Suprapubic skin (tissue), 4 donors: ENCODE data around the gene MIR17HG. TPM values are rescaled to one million over a fixed set of nuclear protein-coding genes. Genes with fewer than 3 reads are reported as not detected.
"Not testable (repeated sequence)": the region's sequence is repeated elsewhere in the genome, so short reads cannot be mapped to it uniquely, and the experiment has no call there.

ENCODE experiments used
- DNase-seq, 2 donors: peaks; one replicate each; pipeline ENCODE4 v3.0.0-alpha.2; 2019; ENCODE audit warnings: low spot score in 2 of 2
- H3K27ac ChIP-seq: fragments of 200-600 bp; sonication (generic); one replicate; pipeline ENCODE4 v1.5.1; 2019
- H3K27me3 ChIP-seq: fragments of 200-600 bp; sonication (generic); one replicate; pipeline ENCODE4 v1.5.1; 2019
- H3K36me3 ChIP-seq: fragments of 200-600 bp; sonication (generic); one replicate; pipeline ENCODE4 v1.5.1; 2019
- H3K4me1 ChIP-seq: fragments of 200-600 bp; sonication (generic); one replicate; pipeline ENCODE4 v1.5.1; 2019
- H3K4me3 ChIP-seq: fragments of 200-600 bp; sonication (generic); one replicate; pipeline ENCODE4 v1.5.1; 2019; ENCODE audit warnings: mild to moderate bottlenecking
- H3K9me3 ChIP-seq: fragments of 200-600 bp; sonication (generic); one replicate; pipeline ENCODE4 v1.5.1; 2019
- EP300 ChIP-seq: sonication (generic); formaldehyde crosslinking; IDR thresholded peaks from one replicate; pipeline ENCODE4 v1.6.1; 2017; ENCODE audit warnings: antibody characterized with exemption
- POLR2A ChIP-seq, 2 donors: fragments of 450-650 bp; IDR thresholded peaks; one replicate each; pipeline ENCODE4 v1.6.1; 2017; ENCODE audit warnings: antibody characterized with exemption in 2 of 2, mild to moderate bottlenecking in 2 of 2, moderate library complexity in 2 of 2
- POLR2AphosphoS5 ChIP-seq, 3 donors: sonication (generic); formaldehyde crosslinking; IDR thresholded peaks; one replicate each; pipeline ENCODE4 v1.6.1; 2017; ENCODE audit warnings: antibody characterized with exemption in 3 of 3
- WGBS: methylation state at CpG from one replicate; pipeline ENCODE4 v1.1.5; 2018; 5-methylcytosine and 5-hydroxymethylcytosine counted together
- total RNA-seq, 4 donors: library from RNA; depleted of rRNA; stranded (reverse); fragments of >200 nt; gene quantifications; one replicate each; pipeline ENCODE4 v1.1.0, GENCODE V29; 2016
- TF ChIP-seq, protein P1 (sequence below), 2 donors: fragments of 200-600 bp in 1 of 2; fragments of 450-650 bp in 1 of 2; sonication (generic) in 1 of 2; IDR thresholded peaks; one replicate each; pipeline ENCODE4 v1.5.1; 2016 to 2019; ENCODE audit warnings: antibody characterized with exemption in 2 of 2, mild to moderate bottlenecking in 1 of 2, moderate library complexity in 1 of 2

MIR17HG gene
- total RNA-seq, 4 donors from 2014 or later = 4.0 to 12.8 (median 4.2) TPM

DNA sequence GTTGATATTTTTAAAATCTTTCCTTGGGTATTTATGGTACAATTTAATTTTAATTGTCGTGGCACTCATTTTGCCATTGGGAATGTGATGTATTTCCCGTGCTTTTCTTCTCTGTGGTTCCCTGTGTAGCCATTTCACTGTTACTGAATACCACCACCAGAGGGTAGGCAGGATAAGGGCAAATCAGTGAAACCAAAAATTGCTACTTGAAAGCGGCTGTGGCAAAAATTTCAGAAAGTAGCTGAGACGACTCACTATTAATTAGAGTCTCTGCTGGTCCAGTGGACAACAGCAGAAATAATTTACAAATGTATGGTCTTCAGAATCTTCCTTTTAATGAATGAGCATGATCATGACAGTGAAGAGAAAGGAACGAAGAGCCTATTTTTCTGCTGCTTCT lies 34.4 kb upstream of the MIR17HG start:
- 18% methylated on average over 5 of the region's 5 CpGs for WGBS
- no peak overlapping the region for H3K4me3 ChIP-seq

DNA sequence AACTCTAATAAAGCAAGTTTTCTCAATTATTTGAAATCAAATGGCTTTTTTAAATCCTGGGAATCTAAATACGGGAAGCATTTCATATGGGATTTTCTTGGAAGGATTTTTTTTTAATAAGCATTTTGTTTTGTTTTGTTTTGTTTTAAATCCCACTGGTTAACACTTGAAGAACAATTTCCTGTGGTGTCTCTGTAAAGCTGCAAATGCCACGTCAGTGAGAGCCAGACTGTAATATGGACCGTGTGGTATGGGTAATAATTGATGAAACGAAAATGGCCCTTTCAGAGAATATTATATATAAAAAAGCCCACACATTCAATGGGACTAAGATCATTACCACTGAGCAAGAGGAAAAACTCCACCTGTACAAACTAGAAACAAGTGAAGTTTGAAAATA lies 33.9 kb upstream of the MIR17HG start:
- Histone ChIP-seq H3K27ac (no peak overlapping the region), H3K36me3 (no peaks in the 10 kb centered on the region), H3K4me1 (no peaks in the 10 kb centered on the region), H3K27me3 (peaks cover 48% of the 10 kb centered on the region), H3K4me3 (no peak overlapping the region), H3K9me3 (no peaks in the 10 kb centered on the region)
- TF ChIP-seq, protein P1, sequence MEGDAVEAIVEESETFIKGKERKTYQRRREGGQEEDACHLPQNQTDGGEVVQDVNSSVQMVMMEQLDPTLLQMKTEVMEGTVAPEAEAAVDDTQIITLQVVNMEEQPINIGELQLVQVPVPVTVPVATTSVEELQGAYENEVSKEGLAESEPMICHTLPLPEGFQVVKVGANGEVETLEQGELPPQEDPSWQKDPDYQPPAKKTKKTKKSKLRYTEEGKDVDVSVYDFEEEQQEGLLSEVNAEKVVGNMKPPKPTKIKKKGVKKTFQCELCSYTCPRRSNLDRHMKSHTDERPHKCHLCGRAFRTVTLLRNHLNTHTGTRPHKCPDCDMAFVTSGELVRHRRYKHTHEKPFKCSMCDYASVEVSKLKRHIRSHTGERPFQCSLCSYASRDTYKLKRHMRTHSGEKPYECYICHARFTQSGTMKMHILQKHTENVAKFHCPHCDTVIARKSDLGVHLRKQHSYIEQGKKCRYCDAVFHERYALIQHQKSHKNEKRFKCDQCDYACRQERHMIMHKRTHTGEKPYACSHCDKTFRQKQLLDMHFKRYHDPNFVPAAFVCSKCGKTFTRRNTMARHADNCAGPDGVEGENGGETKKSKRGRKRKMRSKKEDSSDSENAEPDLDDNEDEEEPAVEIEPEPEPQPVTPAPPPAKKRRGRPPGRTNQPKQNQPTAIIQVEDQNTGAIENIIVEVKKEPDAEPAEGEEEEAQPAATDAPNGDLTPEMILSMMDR (IDR thresholded peaks at IDR 0.05) = no peak
- TF ChIP-seq POLR2AphosphoS5 (IDR thresholded peaks at IDR 0.05) (no peak), POLR2A (IDR thresholded peaks at IDR 0.05) (no peak), EP300 (no peak)
- DNase-seq = no peak
- WGBS = 46% methylated on average over 4 of the region's 4 CpGs

More for the DNA sequence above, 34.4 kb upstream of the MIR17HG start:
- Histone ChIP-seq H3K9me3 (no peaks in the 10 kb centered on the region), H3K4me1 (no peaks in the 10 kb centered on the region), H3K27ac (no peak overlapping the region), H3K36me3 (no peaks in the 10 kb centered on the region), H3K27me3 (peaks cover 48% of the 10 kb centered on the region)
- no peak for DNase-seq
- TF ChIP-seq POLR2A (IDR thresholded peaks at IDR 0.05) = no peak
- TF ChIP-seq, protein P1 (IDR thresholded peaks at IDR 0.05) = peak; percentile 34 to 42

DNA sequence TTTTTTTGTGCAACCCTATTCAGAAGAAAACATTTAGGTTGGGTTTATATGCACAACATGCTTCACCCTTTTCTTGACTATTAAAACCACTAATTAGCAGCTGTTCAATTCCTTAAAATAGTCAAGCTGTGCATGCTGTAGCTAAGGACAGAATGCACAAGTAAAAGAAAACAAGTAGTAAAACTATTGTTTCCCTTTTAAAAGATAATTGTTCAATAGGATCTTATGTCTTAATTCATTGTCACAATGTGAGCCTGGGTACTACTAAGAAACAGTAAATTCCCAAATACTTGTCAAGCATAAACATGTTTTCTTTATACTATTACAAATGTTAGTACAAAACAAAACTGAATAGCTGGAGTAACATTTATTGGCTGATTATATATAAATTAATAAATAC lies 32.6 kb upstream of the MIR17HG start:
- Histone ChIP-seq H3K27ac (no peak overlapping the region), H3K27me3 (peaks cover 49% of the 10 kb centered on the region), H3K4me3 (no peak overlapping the region), H3K4me1 (no peaks in the 10 kb centered on the region), H3K9me3 (no peaks in the 10 kb centered on the region), H3K36me3 (no peaks in the 10 kb centered on the region)
- no peak for TF ChIP-seq EP300
- no peak for TF ChIP-seq POLR2A (IDR thresholded peaks at IDR 0.05)
- TF ChIP-seq, protein P1 (IDR thresholded peaks at IDR 0.05) = no peak
- TF ChIP-seq POLR2AphosphoS5 (IDR thresholded peaks at IDR 0.05) = no peak
- no peak for DNase-seq

DNA sequence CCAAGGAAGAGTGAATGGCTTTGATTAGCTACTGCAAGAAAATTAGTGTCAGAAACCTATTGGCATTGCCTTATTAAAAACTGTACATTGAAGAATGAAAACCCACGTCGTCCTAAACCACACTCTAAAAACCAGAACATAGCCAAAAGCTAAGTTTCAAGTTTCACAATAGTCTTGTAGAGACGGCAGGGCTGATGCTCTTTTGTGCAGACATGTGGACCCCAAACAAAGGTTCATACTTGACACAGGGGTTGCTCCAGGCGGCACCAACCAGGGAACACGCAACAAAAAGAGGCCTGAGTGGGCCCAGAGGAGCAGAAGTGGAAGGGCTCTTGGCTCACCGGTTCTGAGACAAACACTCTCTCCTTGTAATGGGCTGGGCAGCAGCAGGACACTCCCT lies 28.6 kb upstream of the MIR17HG start:
- 61% methylated on average over 6 of the region's 6 CpGs for WGBS
- no peak overlapping the region for H3K27ac ChIP-seq
- no peaks in the 10 kb centered on the region for H3K4me1 ChIP-seq
- H3K4me3 ChIP-seq = no peak overlapping the region
- H3K27me3 ChIP-seq = peaks cover 38% of the 10 kb centered on the region
- TF ChIP-seq EP300 = no peak
- no peak for TF ChIP-seq POLR2AphosphoS5 (IDR thresholded peaks at IDR 0.05)
- no peak for TF ChIP-seq POLR2A (IDR thresholded peaks at IDR 0.05)
- TF ChIP-seq, protein P1 (IDR thresholded peaks at IDR 0.05) = no peak
- H3K36me3 ChIP-seq = no peaks in the 10 kb centered on the region
- no peak for DNase-seq
- no peaks in the 10 kb centered on the region for H3K9me3 ChIP-seq

DNA sequence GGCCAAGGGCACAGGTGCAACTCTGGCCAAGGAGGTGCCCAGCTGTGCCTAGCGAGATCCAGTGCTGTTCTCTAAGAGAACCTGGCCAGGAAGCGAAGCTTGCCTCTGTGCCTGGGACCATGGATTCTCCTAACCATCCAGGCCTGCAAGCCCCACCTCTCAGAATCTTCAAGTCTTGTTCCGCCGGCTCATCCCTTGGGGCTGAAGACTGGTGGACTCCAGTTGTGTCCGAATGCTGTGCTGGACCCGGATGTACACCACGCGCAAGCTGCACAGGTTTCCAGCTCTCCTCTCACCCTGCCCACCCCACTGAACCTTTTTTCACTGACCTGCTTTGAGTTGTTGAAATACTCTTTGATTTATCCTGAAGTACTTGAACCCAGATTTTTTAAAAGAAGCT lies 27.5 kb upstream of the MIR17HG start:
- WGBS = 95% methylated on average over 8 of the region's 8 CpGs
- H3K36me3 ChIP-seq = no peaks in the 10 kb centered on the region
- H3K9me3 ChIP-seq = no peaks in the 10 kb centered on the region

DNA sequence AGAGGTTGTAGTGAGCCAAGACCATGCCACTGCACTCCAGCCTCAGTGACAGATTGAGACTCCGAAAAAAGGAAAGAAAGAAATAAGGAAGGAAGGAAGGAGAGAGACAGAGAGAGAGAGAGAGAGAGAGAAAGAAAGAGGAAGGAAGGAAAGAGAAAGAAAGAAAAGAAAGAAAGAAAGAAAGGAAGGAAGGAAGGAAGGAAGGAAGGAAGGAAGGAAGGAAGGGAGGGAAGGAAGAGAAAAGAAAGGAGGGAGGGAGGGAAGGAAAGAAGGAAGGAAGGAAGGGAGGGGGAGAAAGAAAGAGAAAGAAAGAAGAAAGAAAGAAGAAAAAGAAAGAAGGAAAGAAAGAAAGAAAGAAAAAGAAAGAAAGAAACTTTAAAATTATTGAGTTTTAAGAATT lies 26.5 kb upstream of the MIR17HG start:
- DNase-seq, H3K4me1 ChIP-seq, H3K9me3 ChIP-seq, H3K27ac ChIP-seq, H3K4me3 ChIP-seq, H3K36me3 ChIP-seq: not testable (repeated sequence)
- H3K27me3 ChIP-seq = peaks cover 18% of the 10 kb centered on the region
- 22% methylated on average over 1 of the region's 1 CpG for WGBS

More for the DNA sequence above, 27.5 kb upstream of the MIR17HG start:
- TF ChIP-seq POLR2AphosphoS5 (IDR thresholded peaks at IDR 0.05) = no peak
- no peak for TF ChIP-seq EP300
- no peak for TF ChIP-seq POLR2A (IDR thresholded peaks at IDR 0.05)
- TF ChIP-seq, protein P1 (IDR thresholded peaks at IDR 0.05) = no peak
- DNase-seq = no peak
- Histone ChIP-seq H3K4me1 (no peaks in the 10 kb centered on the region), H3K4me3 (no peak overlapping the region), H3K27ac (no peak overlapping the region), H3K27me3 (peaks cover 28% of the 10 kb centered on the region)
